Glutamatergic neuron (in vitro differentiated cells): Measurements from ENCODE around the gene DNAJB13. TPM values are rescaled to one million over a fixed set of nuclear protein-coding genes. Genes with fewer than 3 reads are reported as not detected.
"Not testable (repeated sequence)": the region's sequence is repeated elsewhere in the genome, so short reads cannot be mapped to it uniquely, and the experiment has no call there.

Source experiments
- DNase-seq: peaks from one replicate; pipeline ENCODE4 v3.0.0; 2022
- H3K27ac Mint-ChIP-seq: one replicate; pipeline ENCODE4 v1.8.0; 2020; ENCODE audit warnings: mild to moderate bottlenecking, mixed read lengths, inconsistent platforms; ENCODE audit not compliant: unreplicated experiment
- H3K27me3 Mint-ChIP-seq: one replicate; pipeline ENCODE4 v1.8.0; 2020; ENCODE audit warnings: mild to moderate bottlenecking, moderate library complexity, mixed read lengths, inconsistent platforms; ENCODE audit not compliant: unreplicated experiment
- H3K36me3 Mint-ChIP-seq: one replicate; pipeline ENCODE4 v1.8.0; 2020; ENCODE audit warnings: mild to moderate bottlenecking, mixed read lengths, inconsistent platforms; ENCODE audit not compliant: unreplicated experiment
- H3K4me1 Mint-ChIP-seq: one replicate; pipeline ENCODE4 v1.8.0; 2020; ENCODE audit warnings: mild to moderate bottlenecking, low read depth, mixed read lengths, inconsistent platforms; ENCODE audit not compliant: unreplicated experiment
- H3K4me3 Mint-ChIP-seq: one replicate; pipeline ENCODE4 v1.8.0; 2020; ENCODE audit warnings: mild to moderate bottlenecking, mixed read lengths, inconsistent platforms; ENCODE audit not compliant: unreplicated experiment
- H3K9me3 Mint-ChIP-seq: one replicate; pipeline ENCODE4 v1.8.0; 2020; ENCODE audit warnings: mild to moderate bottlenecking, moderate library complexity, mixed read lengths, inconsistent platforms; ENCODE audit not compliant: unreplicated experiment
- total RNA-seq: library from RNA; stranded (reverse); fragmentation: NEBNext Ultra II Directional; extraction: Animal tissue kit (Norgen Biotek cat#: 25700); gene quantifications from one replicate; pipeline ENCODE4 v1.2.1, GENCODE V29; 2021; ENCODE audit not compliant: unreplicated experiment
- TF ChIP-seq, protein P1 (sequence below): fragments of 200-600 bp; sonication (generic); IDR thresholded peaks from one replicate; pipeline ENCODE4 v1.5.0; 2021; ENCODE audit not compliant: partially characterized antibody, unreplicated experiment

Gene DNAJB13
- total RNA-seq, 1 donor from 2014 or later = not detected

DNA sequence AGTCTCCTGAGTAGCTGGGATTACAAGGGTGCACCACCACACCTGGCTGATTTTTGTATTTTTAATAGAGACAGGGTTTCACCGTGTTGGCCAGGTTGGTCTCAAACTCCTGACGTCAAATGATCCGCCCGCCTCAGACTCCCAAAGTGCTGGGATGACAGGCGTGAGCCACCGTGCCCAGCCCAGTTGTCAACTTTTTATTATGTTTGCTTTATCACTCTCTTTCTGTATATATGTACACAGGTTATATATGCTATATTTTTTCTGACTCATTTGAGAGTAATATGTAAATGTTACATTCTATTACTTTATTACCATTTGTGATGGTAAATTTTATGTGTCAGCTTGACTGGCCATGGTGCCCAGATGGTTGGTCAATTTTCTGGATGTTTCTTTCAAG lies 18.9 kb upstream of the DNAJB13 start:
- H3K27me3 Mint-ChIP-seq = no peaks in the 10 kb centered on the region
- H3K36me3 Mint-ChIP-seq = no peaks in the 10 kb centered on the region
- H3K27ac Mint-ChIP-seq = no peak overlapping the region
- H3K4me1 Mint-ChIP-seq = peaks cover under 1% of the 10 kb centered on the region
- TF ChIP-seq, protein P1, sequence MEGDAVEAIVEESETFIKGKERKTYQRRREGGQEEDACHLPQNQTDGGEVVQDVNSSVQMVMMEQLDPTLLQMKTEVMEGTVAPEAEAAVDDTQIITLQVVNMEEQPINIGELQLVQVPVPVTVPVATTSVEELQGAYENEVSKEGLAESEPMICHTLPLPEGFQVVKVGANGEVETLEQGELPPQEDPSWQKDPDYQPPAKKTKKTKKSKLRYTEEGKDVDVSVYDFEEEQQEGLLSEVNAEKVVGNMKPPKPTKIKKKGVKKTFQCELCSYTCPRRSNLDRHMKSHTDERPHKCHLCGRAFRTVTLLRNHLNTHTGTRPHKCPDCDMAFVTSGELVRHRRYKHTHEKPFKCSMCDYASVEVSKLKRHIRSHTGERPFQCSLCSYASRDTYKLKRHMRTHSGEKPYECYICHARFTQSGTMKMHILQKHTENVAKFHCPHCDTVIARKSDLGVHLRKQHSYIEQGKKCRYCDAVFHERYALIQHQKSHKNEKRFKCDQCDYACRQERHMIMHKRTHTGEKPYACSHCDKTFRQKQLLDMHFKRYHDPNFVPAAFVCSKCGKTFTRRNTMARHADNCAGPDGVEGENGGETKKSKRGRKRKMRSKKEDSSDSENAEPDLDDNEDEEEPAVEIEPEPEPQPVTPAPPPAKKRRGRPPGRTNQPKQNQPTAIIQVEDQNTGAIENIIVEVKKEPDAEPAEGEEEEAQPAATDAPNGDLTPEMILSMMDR = no peak
- peaks cover 1% of the 10 kb centered on the region for H3K9me3 Mint-ChIP-seq
- no peak for DNase-seq
- H3K4me3 Mint-ChIP-seq = no peak overlapping the region

DNA sequence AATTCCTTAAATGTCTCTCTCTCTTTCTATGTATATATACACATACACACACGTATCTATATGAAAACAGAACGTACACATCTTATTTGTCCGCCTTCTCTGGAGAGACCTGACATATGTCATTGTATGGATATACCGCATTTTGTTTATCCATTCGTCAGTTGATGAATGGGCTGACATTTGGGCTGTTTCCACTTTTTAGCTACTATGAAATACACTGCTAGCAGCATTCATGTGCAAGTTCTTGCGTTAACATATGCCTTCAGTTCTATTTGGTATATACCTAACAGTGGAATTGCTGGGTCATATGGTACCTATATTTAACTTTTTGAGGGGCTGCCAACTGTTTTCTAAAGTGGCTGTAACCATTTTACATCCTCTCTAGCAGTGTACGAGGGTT lies 18.0 kb upstream of the DNAJB13 start:
- no peak overlapping the region for H3K27ac Mint-ChIP-seq
- H3K27me3 Mint-ChIP-seq = no peaks in the 10 kb centered on the region
- peaks cover 1% of the 10 kb centered on the region for H3K9me3 Mint-ChIP-seq
- TF ChIP-seq, protein P1 = no peak
- H3K4me3 Mint-ChIP-seq = no peak overlapping the region
- no peak for DNase-seq
- H3K4me1 Mint-ChIP-seq = no peaks in the 10 kb centered on the region
- H3K36me3 Mint-ChIP-seq = no peaks in the 10 kb centered on the region

DNA sequence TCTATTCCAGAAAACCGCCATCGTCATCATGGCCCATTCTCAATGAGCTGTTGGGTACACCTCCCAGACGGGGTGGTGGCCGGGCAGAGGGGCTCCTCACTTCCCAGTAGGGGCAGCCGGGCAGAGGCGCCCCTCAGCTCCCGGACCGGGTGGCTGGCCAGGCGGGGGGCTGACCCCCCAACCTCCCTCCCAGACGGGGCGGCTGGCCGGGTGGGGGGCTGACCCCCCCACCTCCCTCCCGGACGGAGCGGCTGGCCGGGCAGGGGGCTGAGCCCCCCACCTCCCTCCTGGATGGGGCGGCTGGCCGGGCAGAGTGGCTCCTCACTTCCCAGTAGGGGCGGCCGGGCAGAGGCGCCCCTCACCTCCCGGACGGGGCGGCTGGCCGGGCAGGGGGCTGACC lies 14.8 kb upstream of the DNAJB13 start:
- H3K27me3 Mint-ChIP-seq, H3K36me3 Mint-ChIP-seq, H3K4me3 Mint-ChIP-seq, H3K9me3 Mint-ChIP-seq, H3K27ac Mint-ChIP-seq, DNase-seq, H3K4me1 Mint-ChIP-seq: not testable (repeated sequence)

DNA sequence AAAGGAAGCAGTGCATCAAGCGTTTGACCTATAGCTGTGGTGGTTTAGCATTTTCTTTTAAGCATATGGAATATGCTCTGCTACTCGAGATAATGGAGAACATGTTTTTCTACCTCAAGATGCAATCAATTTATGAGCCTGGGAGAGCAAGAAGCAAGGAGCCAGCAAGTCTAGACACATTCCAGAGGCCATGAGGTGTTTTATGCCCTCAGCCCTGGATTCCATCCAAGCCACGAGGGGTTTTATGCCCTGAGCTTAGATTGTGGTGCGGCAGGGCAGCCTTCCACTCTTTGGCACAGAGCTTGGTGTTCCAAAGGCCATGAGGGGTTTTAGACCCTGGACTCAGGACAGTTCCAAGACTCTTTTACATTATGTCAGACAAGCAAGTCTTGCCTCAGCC lies 11.7 kb upstream of the DNAJB13 start:
- H3K9me3 Mint-ChIP-seq = peaks cover 7% of the 10 kb centered on the region
- H3K4me1 Mint-ChIP-seq = no peaks in the 10 kb centered on the region
- no peak overlapping the region for H3K27ac Mint-ChIP-seq
- H3K36me3 Mint-ChIP-seq = peaks cover 12% of the 10 kb centered on the region
- no peak overlapping the region for H3K4me3 Mint-ChIP-seq
- peaks cover 1% of the 10 kb centered on the region for H3K27me3 Mint-ChIP-seq
- TF ChIP-seq, protein P1 = no peak
- DNase-seq = no peak

DNA sequence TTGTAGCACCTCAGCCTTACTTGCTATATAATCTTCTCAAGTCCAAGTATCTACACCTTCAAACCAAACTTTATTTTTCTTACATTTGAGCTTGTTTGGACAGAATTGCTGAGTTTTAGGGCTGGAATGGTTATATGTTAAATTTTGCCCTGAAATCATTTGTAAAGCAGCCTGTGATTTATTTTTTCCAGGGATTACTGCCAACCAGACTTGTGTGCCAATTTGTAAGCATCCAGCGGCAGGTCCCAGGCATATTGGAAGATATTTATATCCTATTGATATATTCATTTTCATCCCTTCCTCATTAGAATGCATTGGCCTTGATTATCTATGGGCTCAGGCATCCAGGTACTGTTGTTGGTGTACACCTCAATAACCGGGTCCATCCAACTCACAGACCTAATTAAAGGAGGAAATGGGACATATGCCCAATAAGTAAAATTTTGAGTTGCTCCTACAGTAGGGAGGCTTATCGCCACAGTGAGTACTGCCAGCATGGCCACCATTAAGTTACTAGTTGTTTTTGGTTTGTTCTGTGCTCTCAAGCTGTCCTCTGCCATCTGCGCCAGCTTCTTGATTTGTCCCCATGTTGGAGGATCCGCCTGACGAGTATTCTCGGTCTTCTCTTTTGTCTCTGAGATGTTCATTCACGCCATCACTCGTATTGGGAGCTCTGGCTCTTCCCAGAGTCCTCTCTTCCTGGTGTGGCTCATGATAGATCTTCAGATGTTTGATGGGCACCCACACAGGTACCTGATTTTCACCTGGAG lies 9.8 kb upstream of the DNAJB13 start:
- no peaks in the 10 kb centered on the region for H3K4me1 Mint-ChIP-seq
- no peak for DNase-seq
- peaks cover 6% of the 10 kb centered on the region for H3K9me3 Mint-ChIP-seq
- no peak overlapping the region for H3K27ac Mint-ChIP-seq
- H3K27me3 Mint-ChIP-seq = peaks cover 1% of the 10 kb centered on the region
- TF ChIP-seq, protein P1 = no peak
- H3K4me3 Mint-ChIP-seq = no peak overlapping the region
- peaks cover 12% of the 10 kb centered on the region for H3K36me3 Mint-ChIP-seq
